ENCODE results near the gene OR5K2.

OR5K2 gene

DNA sequence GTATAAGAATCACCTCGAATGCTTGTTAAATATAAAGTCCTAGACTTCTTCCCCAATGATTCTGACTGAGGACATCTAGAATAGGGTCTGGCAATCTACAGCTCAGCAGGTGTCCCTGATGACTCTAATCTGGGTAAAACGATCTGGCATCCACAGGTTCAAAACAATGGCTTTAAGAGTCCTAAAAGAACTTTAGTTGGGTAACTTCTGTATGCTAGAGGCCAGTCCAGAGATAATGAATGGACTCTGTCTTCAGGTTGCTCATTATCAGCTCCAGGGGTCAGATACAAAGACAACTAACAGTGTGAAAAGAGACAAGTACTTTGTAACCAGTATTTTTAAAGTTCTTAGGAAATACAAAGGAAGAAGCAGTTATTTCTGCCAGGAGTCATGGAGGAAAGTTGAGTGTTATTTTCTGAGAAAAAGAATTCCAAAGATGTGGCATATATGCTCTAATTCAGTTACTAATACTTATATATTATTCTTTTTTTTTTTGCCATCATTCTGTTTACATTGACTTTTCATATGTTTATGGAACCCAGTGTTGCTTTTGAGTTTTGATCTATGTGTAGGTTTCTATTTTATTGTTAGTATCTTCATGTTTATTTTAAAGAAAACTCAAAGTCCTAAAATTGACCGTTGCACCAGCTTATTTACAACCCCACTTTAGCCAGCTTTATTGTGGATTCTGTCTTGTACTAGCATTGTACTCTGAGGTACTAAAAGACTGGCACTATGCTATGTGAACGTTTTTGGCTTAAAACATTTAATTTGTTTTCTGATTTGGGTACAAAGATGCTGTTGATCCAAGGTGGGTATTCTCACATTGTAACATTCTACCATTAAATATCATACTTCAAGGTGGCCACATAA lies 31.2 kb downstream of the OR5K2 start:
- Histone ChIP-seq H3K27ac (ENCODE audit: low read depth, low read length) (peak overlapping the region; percentile 34; the same call in 1 of the 2 replicates), H3K4me2 (ENCODE audit: low read depth, low read length, poor library complexity, severe bottlenecking) (peak overlapping the region; percentile 88)

GRCh38 chr3:98529856-98530459 lies 32.5 kb downstream of the OR5K2 start:
- Histone ChIP-seq H4K20me1 (ENCODE audit: low read depth, low read length) (no peaks in the 10 kb centered on the region), H3K4me2 (ENCODE audit: low read depth, low read length, poor library complexity, severe bottlenecking) (peak overlapping the region; percentile 88), H3K79me2 (ENCODE audit: insufficient read depth, low read length) (peaks cover 30% of the 10 kb centered on the region), H3K9me3 (ENCODE audit: insufficient read depth, low read length) (no peaks in the 10 kb centered on the region), H3K4me3 (ENCODE audit: insufficient read depth, low read length, poor library complexity, severe bottlenecking) (no peak overlapping the region), H3K9me2 (replicated peaks; ENCODE audit: insufficient read depth, low read length) (no peaks in the 10 kb centered on the region), H3K36me3 (ENCODE audit: low read length) (no peaks in the 10 kb centered on the region; the same call in 1 of the 2 replicates), H3K27ac (ENCODE audit: low read depth, low read length) (peak overlapping the region; percentile 97; the same call in 1 of the 2 replicates), H2AFZ (ENCODE audit: low read depth, low read length, severe bottlenecking) (no peak overlapping the region), H3F3A (ENCODE audit: insufficient read depth) (peaks cover 29% of the 10 kb centered on the region), H3K27me3 (ENCODE audit: low read length) (no peaks in the 10 kb centered on the region), H3K9ac (ENCODE audit: low read length) (0 out of 2 replicates have a peak overlapping the region, but pooled peaks have one; percentile 10)
- TF ChIP-seq, protein P1, sequence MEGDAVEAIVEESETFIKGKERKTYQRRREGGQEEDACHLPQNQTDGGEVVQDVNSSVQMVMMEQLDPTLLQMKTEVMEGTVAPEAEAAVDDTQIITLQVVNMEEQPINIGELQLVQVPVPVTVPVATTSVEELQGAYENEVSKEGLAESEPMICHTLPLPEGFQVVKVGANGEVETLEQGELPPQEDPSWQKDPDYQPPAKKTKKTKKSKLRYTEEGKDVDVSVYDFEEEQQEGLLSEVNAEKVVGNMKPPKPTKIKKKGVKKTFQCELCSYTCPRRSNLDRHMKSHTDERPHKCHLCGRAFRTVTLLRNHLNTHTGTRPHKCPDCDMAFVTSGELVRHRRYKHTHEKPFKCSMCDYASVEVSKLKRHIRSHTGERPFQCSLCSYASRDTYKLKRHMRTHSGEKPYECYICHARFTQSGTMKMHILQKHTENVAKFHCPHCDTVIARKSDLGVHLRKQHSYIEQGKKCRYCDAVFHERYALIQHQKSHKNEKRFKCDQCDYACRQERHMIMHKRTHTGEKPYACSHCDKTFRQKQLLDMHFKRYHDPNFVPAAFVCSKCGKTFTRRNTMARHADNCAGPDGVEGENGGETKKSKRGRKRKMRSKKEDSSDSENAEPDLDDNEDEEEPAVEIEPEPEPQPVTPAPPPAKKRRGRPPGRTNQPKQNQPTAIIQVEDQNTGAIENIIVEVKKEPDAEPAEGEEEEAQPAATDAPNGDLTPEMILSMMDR (IDR thresholded peaks at IDR 0.05; ENCODE audit: insufficient read depth, low read length, poor library complexity, severe bottlenecking), result no peak
- TF ChIP-seq EZH2phosphoT487 (conservative IDR thresholded peaks at IDR 0.05; ENCODE audit: low read length), result no peak

More for the DNA sequence above, 31.2 kb downstream of the OR5K2 start:
- TF ChIP-seq EZH2phosphoT487 (conservative IDR thresholded peaks at IDR 0.05; ENCODE audit: low read length), result no peak
- TF ChIP-seq, protein P1 (IDR thresholded peaks at IDR 0.05; ENCODE audit: insufficient read depth, low read length, poor library complexity, severe bottlenecking), result no peak
- Histone ChIP-seq H3K27me3 (ENCODE audit: low read length) (no peaks in the 10 kb centered on the region), H3F3A (ENCODE audit: insufficient read depth) (peaks cover 29% of the 10 kb centered on the region), H3K4me3 (ENCODE audit: insufficient read depth, low read length, poor library complexity, severe bottlenecking) (no peak overlapping the region), H4K20me1 (ENCODE audit: low read depth, low read length) (no peaks in the 10 kb centered on the region), H2AFZ (ENCODE audit: low read depth, low read length, severe bottlenecking) (no peak overlapping the region), H3K9me3 (ENCODE audit: insufficient read depth, low read length) (no peaks in the 10 kb centered on the region), H3K9ac (ENCODE audit: low read length) (no peak overlapping the region), H3K36me3 (ENCODE audit: low read length) (no peaks in the 10 kb centered on the region; the same call in 1 of the 2 replicates), H3K79me2 (ENCODE audit: insufficient read depth, low read length) (peaks cover 19% of the 10 kb centered on the region), H3K9me2 (replicated peaks; ENCODE audit: insufficient read depth, low read length) (no peaks in the 10 kb centered on the region)

DNA sequence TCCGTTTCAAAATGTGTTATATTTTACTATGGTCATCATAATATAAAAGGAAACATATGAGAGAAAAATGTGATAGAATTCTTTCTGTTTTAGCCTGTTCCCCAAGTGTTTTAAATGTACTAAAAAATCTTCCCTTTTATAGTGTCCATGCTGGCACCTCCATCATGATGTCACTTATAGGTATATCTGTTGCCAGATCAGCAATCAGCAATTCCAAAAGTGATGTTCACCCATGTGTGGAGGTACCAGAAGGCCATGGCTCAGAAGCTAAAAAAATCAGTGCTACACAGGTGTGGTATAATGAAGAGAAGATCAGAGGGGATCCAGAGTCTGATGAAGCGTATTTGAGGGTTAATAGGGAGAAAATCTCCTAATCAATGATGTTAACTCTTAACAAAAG lies 33.2 kb downstream of the OR5K2 start:
- peak overlapping the region; percentile 97 for H3K27ac ChIP-seq (ENCODE audit: low read depth, low read length)
- peaks cover 29% of the 10 kb centered on the region for H3F3A ChIP-seq (ENCODE audit: insufficient read depth)
- TF ChIP-seq EZH2phosphoT487 (conservative IDR thresholded peaks at IDR 0.05; ENCODE audit: low read length), result no peak
- TF ChIP-seq, protein P1 (IDR thresholded peaks at IDR 0.05; ENCODE audit: insufficient read depth, low read length, poor library complexity, severe bottlenecking), result no peak
- H3K9me2 ChIP-seq (replicated peaks; ENCODE audit: insufficient read depth, low read length), result no peaks in the 10 kb centered on the region
- no peaks in the 10 kb centered on the region; the same call in 1 of the 2 replicates for H3K36me3 ChIP-seq (ENCODE audit: low read length)
- no peak overlapping the region for H2AFZ ChIP-seq (ENCODE audit: low read depth, low read length, severe bottlenecking)
- H3K9me3 ChIP-seq (ENCODE audit: insufficient read depth, low read length), result no peaks in the 10 kb centered on the region
- H3K9ac ChIP-seq (ENCODE audit: low read length), result peak overlapping the region; percentile 10; the same call in 1 of the 2 replicates
- H4K20me1 ChIP-seq (ENCODE audit: low read depth, low read length), result no peaks in the 10 kb centered on the region
- peak overlapping the region; percentile 2 for H3K4me3 ChIP-seq (ENCODE audit: insufficient read depth, low read length, poor library complexity, severe bottlenecking)
- peaks cover 34% of the 10 kb centered on the region for H3K79me2 ChIP-seq (ENCODE audit: insufficient read depth, low read length)
- peak overlapping the region; percentile 88 for H3K4me2 ChIP-seq (ENCODE audit: low read depth, low read length, poor library complexity, severe bottlenecking)
- no peaks in the 10 kb centered on the region for H3K27me3 ChIP-seq (ENCODE audit: low read length)

All from SU-DHL-6 (cell line).